Bronchial epithelial cell (primary cell): ENCODE data around the gene SLC4A8. TPM values are rescaled to one million over a fixed set of nuclear protein-coding genes. Genes with fewer than 3 reads are reported as not detected.
A peak's percentile ranks its signal among the peaks of the same experiment; 100 is the strongest.

ENCODE experiments used
- DNase-seq: peaks from one replicate; pipeline ENCODE4 v3.0.0-alpha.2; 2010; ENCODE audit warnings: low read depth
- FAIRE-seq: peaks from 2 replicates; lab custom pipeline; 2011; peaks lifted over from hg19 to GRCh38; lab: Jason Lieb, UNC
- H3K27me3 ChIP-seq: 2 replicates; pipeline ENCODE4 v1.5.1; 2011; ENCODE audit warnings: low read length; ENCODE audit not compliant: control insufficient read depth, insufficient read depth
- H3K36me3 ChIP-seq: 2 replicates; pipeline ENCODE4 v1.5.1; 2011; ENCODE audit warnings: low read length; ENCODE audit not compliant: control insufficient read depth, insufficient read depth
- H3K4me3 ChIP-seq: 2 replicates; pipeline ENCODE4 v1.5.1; 2011; ENCODE audit warnings: mild to moderate bottlenecking, low read depth, low read length, control low read depth
- total RNA-seq: library from RNA; depleted of rRNA; stranded (reverse); fragments of >200 nt; gene quantifications from 2 replicates; pipeline ENCODE4 v1.2.1, GENCODE V29; 2014
- TF ChIP-seq, protein P1 (sequence below): IDR thresholded peaks from 2 replicates; pipeline ENCODE4 v1.5.1; 2011; ENCODE audit warnings: mild to moderate bottlenecking, moderate library complexity, low read length, control low read depth, inconsistent platforms; ENCODE audit not compliant: insufficient read depth, severe bottlenecking

SLC4A8 gene
- total RNA-seq, 1 donor from 2014 or later, result 0.26 TPM

DNA sequence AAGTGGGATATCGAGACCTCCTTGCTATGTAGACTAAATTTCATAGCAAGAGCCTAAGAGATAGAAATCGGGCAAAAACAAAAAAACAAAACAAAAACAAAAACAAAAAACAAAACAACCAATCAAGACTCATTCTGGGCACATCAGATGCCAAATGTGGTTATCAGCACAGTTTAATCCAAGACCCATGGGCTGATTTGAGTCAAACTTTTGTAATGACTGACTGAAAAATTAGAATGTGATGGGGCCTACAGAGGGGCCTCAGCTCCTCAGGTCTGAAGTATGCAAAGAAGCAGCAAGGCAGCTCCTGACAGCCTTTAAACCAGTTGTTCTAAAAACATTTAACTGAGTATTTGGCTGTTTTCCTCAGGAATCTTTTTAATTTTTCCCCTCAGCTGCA lies 49.3 kb downstream of the SLC4A8 start:
- FAIRE-seq, result no peak
- TF ChIP-seq, protein P1, sequence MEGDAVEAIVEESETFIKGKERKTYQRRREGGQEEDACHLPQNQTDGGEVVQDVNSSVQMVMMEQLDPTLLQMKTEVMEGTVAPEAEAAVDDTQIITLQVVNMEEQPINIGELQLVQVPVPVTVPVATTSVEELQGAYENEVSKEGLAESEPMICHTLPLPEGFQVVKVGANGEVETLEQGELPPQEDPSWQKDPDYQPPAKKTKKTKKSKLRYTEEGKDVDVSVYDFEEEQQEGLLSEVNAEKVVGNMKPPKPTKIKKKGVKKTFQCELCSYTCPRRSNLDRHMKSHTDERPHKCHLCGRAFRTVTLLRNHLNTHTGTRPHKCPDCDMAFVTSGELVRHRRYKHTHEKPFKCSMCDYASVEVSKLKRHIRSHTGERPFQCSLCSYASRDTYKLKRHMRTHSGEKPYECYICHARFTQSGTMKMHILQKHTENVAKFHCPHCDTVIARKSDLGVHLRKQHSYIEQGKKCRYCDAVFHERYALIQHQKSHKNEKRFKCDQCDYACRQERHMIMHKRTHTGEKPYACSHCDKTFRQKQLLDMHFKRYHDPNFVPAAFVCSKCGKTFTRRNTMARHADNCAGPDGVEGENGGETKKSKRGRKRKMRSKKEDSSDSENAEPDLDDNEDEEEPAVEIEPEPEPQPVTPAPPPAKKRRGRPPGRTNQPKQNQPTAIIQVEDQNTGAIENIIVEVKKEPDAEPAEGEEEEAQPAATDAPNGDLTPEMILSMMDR, result no peak

DNA sequence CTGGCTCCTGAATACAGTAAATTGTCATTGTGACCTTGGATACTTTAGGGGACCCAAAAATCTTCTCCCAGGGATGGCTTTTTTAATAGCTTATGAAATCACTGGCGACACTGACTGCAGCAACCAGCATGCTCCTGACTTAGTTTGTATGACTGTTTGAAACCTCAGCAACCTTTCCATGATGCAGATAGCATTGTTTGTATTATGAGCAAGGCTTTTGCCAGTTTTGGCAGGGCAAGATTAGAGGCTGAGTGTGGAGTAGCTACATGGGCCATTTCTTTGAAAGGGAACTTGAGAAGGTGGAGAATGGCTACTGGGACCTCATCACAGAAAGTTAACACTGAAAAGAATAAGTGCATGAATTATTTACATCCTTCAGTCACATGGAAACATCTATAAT lies 50.9 kb downstream of the SLC4A8 start:
- no peaks in the 10 kb centered on the region for H3K36me3 ChIP-seq
- TF ChIP-seq, protein P1, result no peak
- DNase-seq, result peak; percentile 2
- no peak for FAIRE-seq
- no peak overlapping the region for H3K4me3 ChIP-seq
- no peaks in the 10 kb centered on the region for H3K27me3 ChIP-seq

More for the DNA sequence above, 49.3 kb downstream of the SLC4A8 start:
- Histone ChIP-seq H3K27me3 (no peaks in the 10 kb centered on the region), H3K4me3 (no peak overlapping the region), H3K36me3 (no peaks in the 10 kb centered on the region)
- DNase-seq, result no peak

DNA sequence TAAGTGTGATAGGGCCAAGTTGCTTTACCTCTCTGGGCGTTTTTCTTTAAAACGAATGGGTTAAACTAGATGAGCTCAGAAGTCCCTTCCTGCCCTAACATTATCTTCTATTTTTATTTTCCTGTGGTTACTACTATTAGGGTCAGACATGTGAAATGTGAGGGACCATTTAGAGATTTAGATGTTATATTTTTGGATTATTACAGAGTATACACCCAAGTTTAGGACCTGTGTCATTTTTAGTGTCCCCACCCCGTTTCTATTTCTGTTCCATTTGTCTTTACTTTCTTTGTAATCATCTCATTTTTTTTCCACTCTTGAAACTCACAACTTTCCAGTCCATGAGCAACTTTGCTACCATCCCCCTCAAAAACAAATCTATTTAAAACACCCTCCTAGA lies 56.3 kb downstream of the SLC4A8 start:
- H3K36me3 ChIP-seq, result no peaks in the 10 kb centered on the region
- no peak for FAIRE-seq
- TF ChIP-seq, protein P1, result no peak
- H3K27me3 ChIP-seq, result no peaks in the 10 kb centered on the region
- DNase-seq, result no peak
- no peak overlapping the region for H3K4me3 ChIP-seq

DNA sequence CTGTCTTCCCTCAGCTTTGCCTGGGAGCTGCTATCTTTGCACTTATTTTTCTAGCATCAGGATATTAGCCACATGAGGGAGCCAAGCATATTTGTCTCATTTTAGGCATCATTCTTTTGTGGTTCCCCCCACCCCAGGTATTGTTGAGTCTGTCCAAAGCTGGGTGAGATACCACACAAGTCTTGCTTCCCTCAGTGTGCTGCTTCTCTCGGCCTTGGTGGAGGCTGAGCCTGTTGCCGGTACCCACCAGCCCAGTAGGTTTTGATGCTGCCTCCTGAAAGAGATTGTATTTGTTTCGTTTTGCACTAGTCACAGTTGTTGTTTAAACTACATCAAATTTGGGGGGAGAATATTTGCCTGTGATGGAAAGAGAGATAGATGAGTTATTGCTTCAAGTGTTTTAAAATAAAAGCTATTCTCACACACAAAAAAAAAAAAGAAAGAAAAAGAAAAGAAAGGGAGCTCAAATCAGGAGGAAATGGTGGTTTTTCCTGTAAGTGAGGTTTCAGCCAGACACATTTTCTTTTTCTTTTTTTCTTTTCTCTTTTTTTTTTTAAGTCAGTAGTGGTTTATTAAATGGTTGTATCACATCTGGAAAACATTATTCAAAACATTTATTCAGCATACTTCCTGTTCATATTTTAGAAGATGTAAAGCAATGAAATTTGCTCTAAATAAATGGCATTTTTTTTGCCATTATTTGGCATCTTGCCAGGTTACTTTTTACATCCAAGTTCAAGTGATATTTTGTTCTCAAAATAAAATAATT lies 58.5 kb downstream of the SLC4A8 start:
- no peaks in the 10 kb centered on the region for H3K27me3 ChIP-seq
- DNase-seq, result no peak
- H3K36me3 ChIP-seq, result no peaks in the 10 kb centered on the region
- no peak overlapping the region for H3K4me3 ChIP-seq
- FAIRE-seq, result no peak
- TF ChIP-seq, protein P1, result no peak

DNA sequence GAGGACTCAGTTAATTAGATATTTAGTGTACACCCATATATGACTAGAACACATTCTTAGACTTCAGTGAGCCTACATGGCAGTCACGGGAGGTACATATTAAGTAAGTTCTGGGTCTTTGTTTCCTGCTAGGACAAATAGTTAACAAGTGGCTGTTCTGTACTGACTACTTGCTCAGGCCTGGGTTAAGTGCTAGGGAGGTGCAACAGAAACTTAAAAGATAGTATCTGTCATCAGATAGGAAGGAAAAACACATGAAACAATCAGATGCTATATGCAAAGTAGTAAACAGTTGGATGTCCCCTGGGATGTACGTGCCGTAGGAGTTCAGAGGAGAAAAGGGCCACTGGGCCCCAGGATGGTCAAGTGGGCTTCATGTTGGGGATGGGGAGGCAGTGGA lies 59.5 kb downstream of the SLC4A8 start:
- H3K4me3 ChIP-seq, result no peak overlapping the region
- H3K36me3 ChIP-seq, result no peaks in the 10 kb centered on the region
- TF ChIP-seq, protein P1, result no peak
- no peak for FAIRE-seq
- H3K27me3 ChIP-seq, result no peaks in the 10 kb centered on the region
- DNase-seq, result no peak
